ENCODE measurements around the gene IMP3. TPM values are rescaled to one million over a fixed set of nuclear protein-coding genes. Genes with fewer than 3 reads are reported as not detected.

The IMP3 gene
- polyA plus RNA-seq, 12 donors, result 28.1 to 36.4 (median 30.2) TPM; not detected in 1

Other genes with a start within 250 kb of the IMP3 start
- gene SIN3A, start 188.5 kb downstream of the IMP3 start, polyA plus RNA-seq (ENCODE audit: insufficient read length in 12 of 12), result 10 to 100 TPM in 11 of 12 donors, not detected in 1; 29.6 to 50.8 (median 31.9) TPM
- gene PTPN9, start 60.9 kb downstream of the IMP3 start, polyA plus RNA-seq (ENCODE audit: insufficient read length in 12 of 12), result 10 to 100 TPM in 11 of 12 donors, not detected in 1; 16.4 to 31.9 (median 23.4) TPM
- 10 to 100 TPM in 11 of 12 donors, not detected in 1; 18.0 to 27.3 (median 21.4) TPM for gene SNUPN, start 14.5 kb downstream of the IMP3 start, polyA plus RNA-seq (ENCODE audit: insufficient read length in 12 of 12)
- 10 to 100 TPM in 11 of 12 donors, not detected in 1; 12.3 to 22.7 (median 15.0) TPM for gene SNX33, start 7.7 kb upstream of the IMP3 start, polyA plus RNA-seq (ENCODE audit: insufficient read length in 12 of 12)
- 100 to 1,000 TPM in 2 of 12 donors, 10 to 100 TPM in 9, not detected in 1; 44.2 to 157 (median 72.2) TPM for gene CSPG4, start 72.6 kb upstream of the IMP3 start, polyA plus RNA-seq (ENCODE audit: insufficient read length in 12 of 12)
- 10 to 100 TPM in 11 of 12 donors, not detected in 1; 49.3 to 69.9 (median 60.6) TPM for gene UBE2Q2, start 203.2 kb upstream of the IMP3 start, polyA plus RNA-seq (ENCODE audit: insufficient read length in 12 of 12)